G401.6 (cell line): Measurements from ENCODE around the gene WRAP53.

Source experiments
- FAIRE-seq: peaks from 2 replicates; lab custom pipeline; 2012; peaks lifted over from hg19 to GRCh38; lab: Jason Lieb, UNC

WRAP53 gene

DNA sequence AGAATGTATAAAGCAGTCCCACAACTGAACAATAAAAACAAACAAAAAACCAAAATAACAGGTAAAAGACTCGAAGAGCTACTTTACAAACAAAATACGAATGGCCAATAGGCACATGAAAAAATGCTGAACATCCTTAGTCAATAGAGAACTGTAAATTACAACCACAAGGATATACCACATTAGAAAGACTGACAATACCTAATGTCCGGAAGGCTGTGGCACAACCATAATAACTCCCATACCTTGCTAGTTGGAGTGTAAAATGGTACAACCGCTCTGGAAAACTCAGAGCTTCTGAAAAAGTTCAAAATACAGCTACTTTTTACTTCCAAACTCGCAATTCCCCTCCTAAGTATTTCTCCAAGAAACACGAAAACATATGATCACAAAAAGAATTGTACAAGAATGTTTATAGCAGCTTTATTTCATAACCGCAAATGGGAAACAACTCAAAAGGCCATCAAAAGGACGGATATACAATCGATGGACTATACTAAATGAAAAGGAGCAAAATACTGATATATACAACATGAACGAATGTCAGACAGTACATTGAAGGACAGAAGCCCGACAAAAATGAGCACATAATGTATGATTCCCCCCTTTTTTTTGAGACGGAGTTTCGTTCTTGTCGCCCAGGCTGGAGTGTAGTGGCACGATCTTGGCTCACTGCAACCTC, 3.3 kb upstream of the WRAP53 start:
- FAIRE-seq, result no peak

DNA sequence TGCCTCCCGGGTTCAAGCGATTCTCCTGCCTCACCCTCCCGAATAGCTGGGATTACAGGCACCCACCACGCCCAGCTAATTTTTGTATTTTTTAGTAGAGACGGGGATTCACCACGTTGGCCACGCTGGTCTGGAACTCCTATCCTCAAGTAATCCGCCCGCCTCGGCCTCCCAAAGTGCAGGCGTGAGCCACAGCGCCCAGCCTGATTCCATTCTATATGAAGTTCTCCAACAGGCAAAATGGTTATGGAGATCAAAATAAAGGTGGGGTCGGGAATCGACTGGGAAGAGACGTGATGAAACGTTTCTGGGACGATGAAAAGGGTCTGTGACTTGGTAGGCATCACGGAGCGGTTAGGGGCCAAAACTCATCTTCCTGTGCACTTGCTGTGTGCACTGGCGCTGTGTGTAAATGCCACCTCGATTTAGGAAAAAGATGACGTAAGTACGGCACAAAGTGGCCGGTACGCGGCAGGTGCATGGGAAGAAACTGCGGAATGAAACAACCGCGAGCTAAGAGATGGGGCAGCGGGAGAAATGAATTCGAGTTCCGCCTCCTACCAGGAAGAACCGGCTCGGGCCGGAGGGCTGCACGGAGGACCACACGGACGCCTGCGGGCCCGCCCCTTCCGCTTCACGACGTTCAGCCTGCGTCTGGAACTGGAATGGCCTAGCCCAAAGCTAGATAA, 2.6 kb upstream of the WRAP53 start:
- FAIRE-seq, result peak; percentile 90

DNA sequence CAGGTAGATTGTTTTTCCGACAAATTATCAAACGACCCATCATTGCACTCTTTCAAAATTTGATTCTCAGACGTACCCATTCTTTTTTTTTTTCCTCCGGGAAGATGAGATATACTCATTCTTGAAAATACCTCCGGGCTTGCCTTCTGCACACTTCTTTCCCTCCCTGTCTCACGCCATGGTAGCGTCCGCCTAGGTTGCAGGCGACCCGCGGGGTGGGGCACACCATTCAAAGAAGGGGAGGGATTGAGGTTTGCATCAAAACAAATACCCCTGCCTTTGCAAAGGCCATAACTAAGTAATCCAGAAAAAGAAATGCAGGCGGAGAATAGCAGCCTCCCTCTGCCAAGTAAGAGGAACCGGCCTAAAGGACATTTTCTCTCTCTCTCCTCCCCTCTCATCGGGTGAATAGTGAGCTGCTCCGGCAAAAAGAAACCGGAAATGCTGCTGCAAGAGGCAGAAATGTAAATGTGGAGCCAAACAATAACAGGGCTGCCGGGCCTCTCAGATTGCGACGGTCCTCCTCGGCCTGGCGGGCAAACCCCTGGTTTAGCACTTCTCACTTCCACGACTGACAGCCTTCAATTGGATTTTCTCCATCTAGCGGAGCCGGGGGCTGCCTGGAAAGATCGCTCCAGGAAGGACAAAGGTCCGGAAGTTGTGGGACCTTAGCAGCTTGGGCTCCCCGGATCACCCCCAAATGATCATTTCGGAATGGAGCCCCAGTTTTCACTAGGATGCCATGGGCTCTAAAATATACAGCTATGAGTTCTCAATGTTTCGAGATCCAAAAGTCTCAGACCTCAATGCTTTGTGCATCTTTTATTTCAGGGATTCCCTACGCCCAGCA, 1.8 kb upstream of the WRAP53 start:
- FAIRE-seq, result peak; percentile 19

DNA sequence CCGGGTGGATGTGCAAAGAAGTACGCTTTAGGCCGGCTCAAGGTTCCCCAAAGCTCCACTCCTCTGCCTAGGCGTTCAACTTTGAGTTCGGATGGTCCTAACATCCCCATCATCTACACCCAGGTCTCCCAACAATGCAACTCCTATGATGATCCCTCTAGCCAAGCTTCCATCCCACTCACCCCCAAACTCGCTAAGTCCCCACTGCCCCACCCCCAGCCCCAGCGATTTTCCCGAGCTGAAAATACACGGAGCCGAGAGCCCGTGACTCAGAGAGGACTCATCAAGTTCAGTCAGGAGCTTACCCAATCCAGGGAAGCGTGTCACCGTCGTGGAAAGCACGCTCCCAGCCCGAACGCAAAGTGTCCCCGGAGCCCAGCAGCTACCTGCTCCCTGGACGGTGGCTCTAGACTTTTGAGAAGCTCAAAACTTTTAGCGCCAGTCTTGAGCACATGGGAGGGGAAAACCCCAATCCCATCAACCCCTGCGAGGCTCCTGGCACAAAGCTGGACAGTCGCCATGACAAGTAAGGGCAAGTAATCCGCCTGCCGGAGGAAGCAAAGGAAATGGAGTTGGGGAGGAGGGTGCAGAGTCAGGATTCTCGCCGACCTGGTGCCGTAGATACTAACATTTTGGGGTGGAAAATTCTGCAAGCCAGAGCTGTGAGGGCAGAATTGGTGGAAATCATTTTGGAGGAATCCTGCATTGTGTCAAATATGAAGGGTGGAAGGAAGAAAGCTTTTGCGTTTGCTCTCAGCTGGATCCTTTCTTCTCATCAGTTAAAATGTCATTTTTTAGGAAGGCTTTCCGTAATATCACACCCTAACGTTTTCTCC, 987 bp upstream of the WRAP53 start, which contains the start of gene TP53:
Gene TP53 (minus strand): TSS at position 419 of the 836 bp plus-strand sequence. CDS start 10,896 bp downstream, outside the sequence.
- peak; percentile 92 for FAIRE-seq

DNA sequence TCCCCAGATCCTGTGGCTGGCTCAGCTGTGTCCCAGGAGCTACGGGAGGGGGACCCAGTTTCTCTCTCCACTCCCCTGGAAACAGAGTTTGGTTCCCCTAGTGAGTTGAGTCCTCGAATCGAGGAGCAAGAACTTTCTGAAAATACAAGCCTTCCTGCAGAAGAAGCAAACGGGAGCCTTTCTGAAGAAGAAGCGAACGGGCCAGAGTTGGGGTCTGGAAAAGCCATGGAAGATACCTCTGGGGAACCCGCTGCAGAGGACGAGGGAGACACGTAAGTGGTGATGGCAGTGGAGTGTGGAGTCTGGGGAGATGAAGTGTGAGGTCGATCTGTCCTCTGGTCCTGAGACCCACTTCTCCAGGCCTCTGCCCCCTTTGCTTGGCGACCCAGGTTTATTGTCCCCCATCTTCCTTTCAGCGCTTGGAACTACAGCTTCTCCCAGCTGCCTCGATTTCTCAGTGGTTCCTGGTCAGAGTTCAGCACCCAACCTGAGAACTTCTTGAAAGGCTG, 585 bp downstream of the WRAP53 start:
- FAIRE-seq, result no peak

DNA sequence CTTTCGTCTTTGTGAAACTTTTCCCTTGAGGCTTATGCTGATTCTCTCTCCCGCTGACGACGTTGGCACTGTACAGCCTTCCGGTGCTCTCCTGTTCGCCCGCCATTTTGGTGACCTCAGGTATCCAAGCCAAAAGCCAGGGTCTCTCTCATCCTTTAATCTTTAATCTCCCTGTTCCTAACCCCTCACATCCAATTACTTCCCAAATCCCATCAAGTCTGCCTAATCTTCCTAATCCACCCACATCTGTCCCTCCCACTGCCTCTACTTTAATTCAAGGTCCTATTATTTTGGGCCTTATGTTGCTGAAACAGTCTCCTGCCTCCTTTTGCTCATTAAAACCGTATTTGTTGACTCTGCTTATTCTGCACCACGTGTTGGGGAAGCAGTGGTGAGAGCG, 7.3 kb downstream of the WRAP53 start:
- no peak for FAIRE-seq

DNA sequence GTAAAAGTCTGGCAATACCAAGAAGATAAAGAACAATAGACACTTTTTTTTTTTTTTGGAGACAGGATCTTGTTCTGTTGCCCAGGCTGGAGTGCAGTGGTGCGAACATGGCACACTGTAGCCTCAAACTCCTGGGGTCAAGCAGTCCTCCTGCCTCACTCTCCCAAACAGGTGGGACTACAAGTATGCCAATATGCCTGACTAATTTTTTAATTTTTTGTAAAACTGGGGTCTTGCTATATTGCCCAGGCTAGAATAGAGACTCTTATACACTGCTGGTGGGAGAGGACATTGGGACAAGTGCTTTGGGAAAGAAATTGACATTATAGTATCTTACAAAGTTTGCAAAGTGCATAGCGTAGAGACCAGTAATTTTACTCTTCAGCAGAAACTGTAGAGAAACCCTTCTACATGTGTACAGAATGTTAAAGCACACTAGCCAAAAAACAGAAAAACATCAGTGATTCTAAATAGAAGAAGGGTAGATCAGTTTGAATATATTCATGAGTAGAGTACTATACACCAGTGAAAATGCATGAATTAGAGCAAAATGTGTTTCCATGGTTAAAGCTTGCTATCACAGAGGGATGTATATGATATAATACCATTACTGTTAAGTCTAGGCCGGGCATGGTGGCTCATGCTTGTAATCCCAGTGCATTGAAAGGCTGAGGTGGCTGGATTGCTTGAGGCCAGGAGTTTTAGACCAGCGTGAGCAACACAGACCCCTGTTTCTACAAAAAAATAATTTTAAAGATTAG, 9.7 kb downstream of the WRAP53 start:
- FAIRE-seq, result no peak

DNA sequence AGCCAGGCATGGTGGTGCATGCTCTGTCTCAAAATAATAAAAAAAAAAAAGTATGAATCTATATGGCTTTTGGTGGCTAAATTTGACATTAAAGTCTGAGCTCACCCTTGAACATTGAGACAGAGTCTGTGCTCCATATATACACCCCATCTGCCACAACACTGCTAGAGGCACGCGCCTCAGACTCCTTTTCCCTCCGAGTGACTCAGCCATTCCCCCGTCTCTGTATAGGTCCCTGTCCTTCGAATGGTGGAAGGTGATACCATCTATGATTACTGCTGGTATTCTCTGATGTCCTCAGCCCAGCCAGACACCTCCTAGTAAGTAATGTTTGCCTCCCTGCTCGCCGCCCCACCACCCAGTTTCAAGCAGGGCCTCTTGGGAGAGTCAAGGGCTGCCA, 12.2 kb downstream of the WRAP53 start:
- FAIRE-seq, result no peak

DNA sequence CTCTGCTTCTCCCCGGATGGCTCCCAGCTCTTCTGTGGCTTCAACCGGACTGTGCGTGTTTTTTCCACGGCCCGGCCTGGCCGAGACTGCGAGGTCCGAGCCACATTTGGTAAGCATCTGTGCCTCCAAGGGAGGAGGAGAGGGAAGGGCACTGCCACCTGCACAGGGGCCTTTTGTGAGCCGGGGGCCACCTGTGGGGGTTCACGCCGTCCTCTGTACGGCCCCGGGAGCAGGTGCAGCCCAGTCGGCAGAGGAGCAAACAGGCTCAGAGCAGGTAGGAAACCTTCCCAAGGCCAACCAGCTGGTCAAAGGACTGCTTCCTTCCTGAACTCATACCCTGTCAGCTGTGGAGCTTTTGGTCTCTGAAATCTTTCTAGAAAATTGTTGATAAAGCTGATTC, 13.4 kb downstream of the WRAP53 start:
- no peak for FAIRE-seq

DNA sequence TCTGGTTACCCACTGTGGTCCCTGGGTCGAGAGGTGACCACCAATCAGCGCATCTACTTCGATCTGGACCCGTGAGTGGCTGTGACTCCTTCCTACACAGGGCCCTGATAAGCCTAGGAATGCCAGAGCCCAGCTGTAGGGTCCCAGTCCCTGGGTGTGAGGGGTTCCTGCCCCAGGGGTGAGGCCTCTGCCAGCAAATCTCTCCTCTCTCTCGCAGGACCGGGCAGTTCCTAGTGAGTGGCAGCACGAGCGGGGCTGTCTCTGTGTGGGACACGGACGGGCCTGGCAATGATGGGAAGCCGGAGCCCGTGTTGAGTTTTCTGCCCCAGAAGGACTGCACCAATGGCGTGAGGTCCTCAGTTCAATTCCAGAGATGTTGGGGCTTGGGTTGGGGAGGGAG, 14.5 kb downstream of the WRAP53 start:
- no peak for FAIRE-seq

DNA sequence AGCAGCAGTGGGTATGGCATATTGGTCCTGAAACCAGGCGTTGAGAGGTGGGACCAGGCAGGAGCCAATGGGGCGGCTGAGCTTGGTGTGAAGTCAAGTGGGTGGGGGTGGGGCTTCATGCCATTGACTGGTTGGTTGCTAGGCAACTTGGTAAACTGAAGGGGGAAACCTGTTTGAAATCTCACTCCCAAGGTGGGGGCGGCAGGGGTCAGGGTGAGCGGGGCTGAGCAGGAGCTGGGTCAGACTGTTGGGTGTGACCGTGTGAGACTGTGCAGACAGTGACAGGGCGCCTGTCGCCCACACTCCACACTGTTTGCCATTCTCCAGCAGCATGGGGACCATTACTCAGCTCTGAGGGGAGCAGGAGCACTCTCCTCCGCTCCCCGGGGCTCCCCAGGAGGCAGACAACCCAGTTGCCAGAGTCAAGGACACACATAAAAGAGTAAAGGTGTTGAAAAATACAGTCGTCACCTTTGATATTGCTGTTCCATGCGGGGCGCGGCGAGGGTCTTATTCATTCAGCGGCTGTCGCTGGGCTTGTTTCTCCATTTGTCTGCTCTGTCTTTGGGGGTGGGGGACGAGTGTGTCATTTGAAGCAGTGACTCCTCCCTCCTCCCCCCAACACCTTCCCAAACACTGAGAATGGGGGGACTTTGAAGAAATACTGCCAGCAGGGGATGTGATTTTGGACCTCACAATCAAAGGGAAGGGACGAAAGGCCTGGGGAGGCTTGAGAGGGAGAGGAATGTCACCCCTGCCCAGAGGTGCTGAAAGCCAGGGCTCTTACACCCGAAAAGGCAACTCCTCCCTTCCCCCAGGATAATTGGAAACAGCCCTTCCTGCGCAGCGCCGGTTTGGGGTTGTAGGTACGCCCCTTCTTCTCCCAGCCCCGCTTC, 15.6 kb downstream of the WRAP53 start:
- FAIRE-seq, result peak; percentile 67

DNA sequence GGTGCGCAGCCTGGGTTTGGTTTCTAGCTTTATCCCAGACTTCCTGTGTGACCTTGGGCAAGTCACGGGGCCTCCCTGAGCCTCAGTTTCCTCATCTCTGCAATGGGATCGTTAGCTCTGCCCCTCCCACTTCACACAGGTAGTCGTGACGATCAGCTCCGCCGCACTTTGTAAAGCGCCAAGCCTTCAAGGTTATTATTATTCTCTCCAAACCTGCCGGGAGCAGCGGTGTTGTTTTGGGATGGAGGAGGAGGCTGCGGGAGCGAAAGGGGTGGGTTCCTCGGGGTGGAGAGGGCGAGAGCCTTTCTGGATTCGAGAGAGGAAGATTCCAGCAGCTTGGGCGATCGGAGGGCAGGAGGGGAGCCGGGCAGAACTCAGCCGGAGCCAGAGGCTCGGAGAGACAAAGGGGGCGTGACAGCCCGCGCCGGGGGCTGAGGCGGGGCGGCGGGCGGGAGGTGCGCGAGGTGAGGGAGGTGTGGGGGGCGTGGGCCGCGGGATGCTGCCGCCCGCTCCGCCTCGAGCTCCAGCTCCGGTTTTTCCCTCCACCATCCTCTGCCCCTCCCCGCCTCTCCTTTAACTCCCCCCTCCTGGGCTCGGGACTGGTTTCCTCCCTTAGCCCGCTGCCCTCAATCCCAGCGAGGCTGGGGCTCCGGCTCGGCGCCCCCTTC, 16.5 kb downstream of the WRAP53 start, which contains the start of gene EFNB3:
Gene EFNB3 (plus strand): TSS at position 602 of the 668 bp plus-strand sequence. CDS start 397 bp downstream, outside the sequence.
- FAIRE-seq, result peak; percentile 21

DNA sequence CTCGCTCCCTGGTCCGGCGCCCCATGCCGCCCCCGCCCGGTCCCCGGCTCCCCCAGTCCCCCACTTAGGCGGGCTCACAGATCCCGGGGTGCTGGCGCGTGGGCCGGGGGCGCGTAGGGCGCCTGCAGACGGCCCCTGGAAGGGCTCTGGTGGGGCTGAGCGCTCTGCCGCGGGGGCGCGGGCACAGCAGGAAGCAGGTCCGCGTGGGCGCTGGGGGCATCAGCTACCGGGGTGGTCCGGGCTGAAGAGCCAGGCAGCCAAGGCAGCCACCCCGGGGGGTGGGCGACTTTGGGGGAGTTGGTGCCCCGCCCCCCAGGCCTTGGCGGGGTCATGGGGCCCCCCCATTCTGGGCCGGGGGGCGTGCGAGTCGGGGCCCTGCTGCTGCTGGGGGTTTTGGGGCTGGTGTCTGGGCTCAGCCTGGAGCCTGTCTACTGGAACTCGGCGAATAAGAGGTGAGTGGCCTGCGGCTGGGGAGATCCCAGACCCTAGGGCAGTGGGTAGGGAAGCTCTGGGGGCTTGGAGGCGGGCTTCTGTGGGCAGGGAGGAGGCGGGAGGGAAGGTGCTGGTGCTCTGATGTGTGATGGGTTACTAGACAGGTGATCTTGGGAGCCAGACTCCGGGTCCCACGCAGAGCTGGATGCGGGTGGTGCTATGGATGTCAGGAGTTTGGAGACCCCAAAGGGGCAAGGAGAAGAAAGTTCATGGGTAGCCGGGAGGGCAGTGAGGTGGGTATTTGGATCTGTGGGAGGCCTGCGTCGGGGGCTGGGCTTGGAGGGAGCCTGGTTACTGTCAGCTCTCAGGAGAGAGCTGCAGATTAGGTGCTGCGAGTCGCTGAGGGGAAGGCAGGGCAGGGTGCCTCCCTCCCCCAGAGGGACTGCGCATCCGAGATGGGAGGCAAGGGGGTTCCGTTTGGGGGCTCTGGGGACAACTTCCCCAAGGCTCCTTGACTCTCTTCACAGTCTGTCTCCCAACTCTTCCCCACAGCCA, 17.3 kb downstream of the WRAP53 start:
- FAIRE-seq, result no peak

DNA sequence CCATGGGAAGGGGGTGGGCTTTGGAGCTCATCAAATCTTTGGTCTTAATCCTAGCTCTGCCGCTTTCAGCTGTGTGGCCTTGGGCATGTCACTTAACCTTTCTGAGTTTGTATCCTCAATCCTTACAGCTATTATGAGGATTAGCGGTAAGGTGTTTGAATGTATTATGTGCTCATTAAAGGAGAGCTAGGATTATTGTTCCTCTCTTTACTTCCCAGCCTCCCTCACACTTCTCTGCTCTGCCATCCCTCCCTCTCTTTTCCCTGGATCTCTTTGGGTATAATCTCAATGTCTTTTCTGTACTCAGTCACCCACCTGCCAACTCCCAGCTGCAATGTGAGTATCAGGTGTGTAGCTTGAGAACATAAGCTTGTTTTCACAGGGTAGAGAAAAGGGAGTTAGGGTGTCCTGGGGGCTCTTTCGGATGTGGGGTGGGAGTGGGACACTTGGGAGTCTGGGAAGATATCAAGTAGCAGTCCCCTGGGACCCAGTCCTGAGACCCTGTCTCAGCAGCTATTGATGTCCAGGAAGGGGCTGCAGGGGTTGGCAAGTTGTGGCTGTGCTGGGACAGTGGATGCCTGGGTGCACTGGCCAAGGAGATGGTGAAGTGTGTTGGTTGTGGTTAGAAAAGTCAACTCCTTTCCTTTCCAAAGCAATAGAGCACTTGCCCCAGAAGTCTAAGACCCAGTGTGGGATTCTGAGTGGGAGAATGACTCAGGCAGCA, 18.5 kb downstream of the WRAP53 start:
- FAIRE-seq, result no peak

DNA sequence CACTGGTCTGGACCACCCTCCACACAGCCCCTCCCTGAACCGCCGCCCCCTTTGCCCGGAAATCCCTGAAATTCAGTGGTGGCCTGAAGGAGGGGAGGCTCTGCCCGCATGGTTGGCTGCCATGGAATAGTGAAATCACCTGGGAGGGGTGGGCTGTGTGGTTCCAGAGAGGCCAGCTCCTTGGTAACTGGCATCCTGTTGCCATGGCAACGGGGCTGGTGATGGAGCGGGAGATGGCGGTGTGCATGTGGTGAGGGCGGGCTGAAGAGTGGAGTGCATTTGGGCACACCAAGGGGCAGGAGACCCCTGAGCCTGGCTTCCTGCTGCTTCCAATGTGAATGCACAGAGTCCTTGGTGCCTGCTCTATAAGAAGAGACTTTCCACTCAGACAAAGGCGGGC, 19.2 kb downstream of the WRAP53 start:
- FAIRE-seq, result no peak

DNA sequence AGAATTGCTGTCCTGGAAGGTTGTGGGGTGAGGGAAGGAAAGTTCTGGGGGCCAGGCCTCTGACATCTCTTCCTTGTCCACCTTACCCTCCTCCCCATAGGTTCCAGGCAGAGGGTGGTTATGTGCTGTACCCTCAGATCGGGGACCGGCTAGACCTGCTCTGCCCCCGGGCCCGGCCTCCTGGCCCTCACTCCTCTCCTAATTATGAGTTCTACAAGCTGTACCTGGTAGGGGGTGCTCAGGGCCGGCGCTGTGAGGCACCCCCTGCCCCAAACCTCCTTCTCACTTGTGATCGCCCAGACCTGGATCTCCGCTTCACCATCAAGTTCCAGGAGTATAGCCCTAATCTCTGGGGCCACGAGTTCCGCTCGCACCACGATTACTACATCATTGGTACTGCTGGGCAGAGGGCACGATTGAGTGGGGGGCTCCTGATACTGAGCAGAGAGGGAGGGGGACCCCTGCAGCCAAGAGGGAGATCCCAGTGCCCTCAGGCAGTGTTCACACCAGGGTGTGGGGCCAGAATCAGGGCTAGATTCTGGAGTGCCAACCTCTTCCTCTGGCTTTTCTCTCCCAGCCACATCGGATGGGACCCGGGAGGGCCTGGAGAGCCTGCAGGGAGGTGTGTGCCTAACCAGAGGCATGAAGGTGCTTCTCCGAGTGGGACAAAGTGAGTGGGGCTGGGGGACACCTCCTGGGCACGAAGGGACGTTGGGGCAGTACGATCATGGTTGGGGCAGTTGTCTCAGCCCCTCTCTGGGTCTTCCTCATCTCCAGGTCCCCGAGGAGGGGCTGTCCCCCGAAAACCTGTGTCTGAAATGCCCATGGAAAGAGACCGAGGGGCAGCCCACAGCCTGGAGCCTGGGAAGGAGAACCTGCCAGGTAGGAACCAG, 19.8 kb downstream of the WRAP53 start:
- no peak for FAIRE-seq
